A549 (cell line): ENCODE measurements around the gene ZNF644.

Experiments used
- EP300 ChIP-seq, 2 experiments: fragments of >200 bp; sonication (Bioruptor Twin); formaldehyde crosslinking; IDR thresholded peaks; 2 replicates in 1 of 2; 3 replicates in 1 of 2; pipeline ENCODE4 v1.6.1; 2016 to 2017
- ESRRA ChIP-seq: fragments of 150-350 bp; IDR thresholded peaks from 2 replicates; pipeline ENCODE4 v1.6.1; 2014; ENCODE audit warnings: mild to moderate bottlenecking, low read length, borderline replicate concordance

DNA sequence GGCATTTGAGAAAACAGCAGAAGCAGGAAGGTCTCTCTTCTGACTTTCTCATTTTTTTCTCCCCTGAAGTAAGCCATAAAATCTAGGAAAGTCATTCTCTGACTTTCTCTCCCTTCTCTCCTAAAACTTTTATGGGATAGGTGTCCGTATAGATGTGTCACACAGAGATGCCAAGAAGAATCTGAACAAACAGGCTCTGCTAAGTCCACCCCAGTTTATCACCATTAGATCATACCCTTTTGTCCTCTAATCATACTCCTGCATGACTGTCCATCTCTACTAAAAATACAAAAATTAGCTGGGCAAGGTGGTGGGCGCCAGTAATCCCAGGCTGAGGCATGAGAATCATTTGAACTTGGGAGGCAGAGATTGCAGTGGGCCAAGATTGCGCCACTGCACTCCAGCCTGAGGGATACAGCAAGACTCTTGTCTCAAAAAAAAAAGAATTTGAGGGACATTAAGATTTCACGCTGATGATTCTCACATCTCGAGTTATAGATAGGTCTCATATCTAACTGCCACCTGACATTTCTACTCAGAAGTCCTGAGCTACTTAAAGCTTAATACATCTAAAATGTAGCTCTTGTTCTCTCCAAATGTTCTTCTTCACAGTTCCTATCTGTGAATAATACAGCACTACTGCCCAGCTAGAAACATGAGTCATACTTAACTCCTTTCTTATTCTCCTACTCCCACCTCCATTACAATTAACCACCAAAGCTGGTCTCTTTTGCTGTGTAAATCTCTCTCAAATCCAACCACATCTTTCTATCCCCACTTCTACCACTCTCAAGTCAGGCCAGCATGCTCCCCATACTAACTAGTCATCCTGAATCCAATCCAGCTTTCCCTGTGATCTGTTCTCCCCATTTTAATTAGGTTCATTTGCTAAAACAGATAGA, 47.7 kb downstream of the ZNF644 start:
- TF ChIP-seq ESRRA (no peak), EP300 (IDR thresholded peaks at IDR 0.05) (no peak)
